ENCODE data around the gene LINGO4.

Gene LINGO4

GRCh38 chr1:151805066-151805820, at the start of gene LINGO4:
Gene LINGO4, minus strand, starts transcription at chr1:151805419. Its CDS starts 2,715 bp downstream, at chr1:151802704.
- FAIRE-seq: no peak

- FAIRE-seq: no peak
Measured at GRCh38 chr1:151854658-151855057, 49.4 kb upstream of the LINGO4 start.

- FAIRE-seq: no peak
Measured at GRCh38 chr1:151853411-151853943, 48.3 kb upstream of the LINGO4 start, which contains the start of gene THEM5. Gene THEM5, minus strand, starts transcription at chr1:151853712. Its CDS starts 147 bp downstream, at chr1:151853565.

- FAIRE-seq: no peak
Measured at GRCh38 chr1:151852733-151853132, 47.5 kb upstream of the LINGO4 start.

GRCh38 chr1:151851886-151852285, 46.7 kb upstream of the LINGO4 start:
- FAIRE-seq: no peak

- no peak for FAIRE-seq
Measured at GRCh38 chr1:151849871-151850270, 44.7 kb upstream of the LINGO4 start.

- FAIRE-seq: no peak
Measured at GRCh38 chr1:151849126-151849525, 43.9 kb upstream of the LINGO4 start.

GRCh38 chr1:151847867-151848596, 42.8 kb upstream of the LINGO4 start:
- no peak for FAIRE-seq

GRCh38 chr1:151846686-151847237, 41.5 kb upstream of the LINGO4 start:
- FAIRE-seq: no peak

GRCh38 chr1:151846062-151846568, 40.9 kb upstream of the LINGO4 start:
- no peak for FAIRE-seq

GRCh38 chr1:151843398-151843797, 38.2 kb upstream of the LINGO4 start:
- no peak for FAIRE-seq

GRCh38 chr1:151841141-151841540, 35.9 kb upstream of the LINGO4 start:
- no peak for FAIRE-seq

GRCh38 chr1:151840421-151840820, 35.2 kb upstream of the LINGO4 start:
- no peak for FAIRE-seq

GRCh38 chr1:151839457-151840403, 34.5 kb upstream of the LINGO4 start, which contains the start of gene C2CD4D:
Gene C2CD4D, minus strand, starts transcription at chr1:151839820. Its CDS starts 831 bp downstream, at chr1:151838989.
- FAIRE-seq: no peak

- FAIRE-seq: no peak
Measured at GRCh38 chr1:151839082-151839412, 33.8 kb upstream of the LINGO4 start.

GRCh38 chr1:151838222-151839081, 33.2 kb upstream of the LINGO4 start:
- no peak for FAIRE-seq

GRCh38 chr1:151837884-151838221, 32.6 kb upstream of the LINGO4 start:
- no peak for FAIRE-seq

GRCh38 chr1:151837197-151837596, 32.0 kb upstream of the LINGO4 start:
- FAIRE-seq: no peak

GRCh38 chr1:151835596-151835995, 30.4 kb upstream of the LINGO4 start:
- FAIRE-seq: no peak

GRCh38 chr1:151834239-151834638, 29.0 kb upstream of the LINGO4 start:
- FAIRE-seq: no peak

GRCh38 chr1:151833172-151833900, 28.1 kb upstream of the LINGO4 start:
- no peak for FAIRE-seq
